Astrocyte (in vitro differentiated cells and primary cell): ENCODE measurements around the gene AGTRAP. TPM values are rescaled to one million over a fixed set of nuclear protein-coding genes. Genes with fewer than 3 reads are reported as not detected.

ENCODE experiments used
- DNase-seq: peaks from one replicate; pipeline ENCODE4 v3.0.0-alpha.2; 2010; ENCODE audit warnings: low read depth
- FAIRE-seq: peaks from 2 replicates; lab custom pipeline; 2011; peaks lifted over from hg19 to GRCh38; lab: Jason Lieb, UNC
- H2AFZ ChIP-seq: 2 replicates; pipeline ENCODE4 v1.6.0; 2012; ENCODE audit warnings: low read depth, low read length, inconsistent platforms
- H3K27ac ChIP-seq: 2 replicates; pipeline ENCODE4 v1.5.1; 2011; ENCODE audit warnings: low read depth, low read length, inconsistent platforms
- H3K27me3 ChIP-seq: 2 replicates; pipeline ENCODE4 v1.6.0; 2011; ENCODE audit warnings: low read length, inconsistent platforms; ENCODE audit not compliant: insufficient read depth
- H3K36me3 ChIP-seq: 2 replicates; pipeline ENCODE4 v1.5.1; 2011; ENCODE audit warnings: low read length, inconsistent platforms; ENCODE audit not compliant: insufficient read depth
- H3K4me1 ChIP-seq: 2 replicates; pipeline ENCODE4 v1.5.1; 2011; ENCODE audit warnings: low read length, inconsistent platforms; ENCODE audit not compliant: insufficient read depth
- H3K4me2 ChIP-seq: 2 replicates; pipeline ENCODE4 v1.6.0; 2012; ENCODE audit warnings: low read length, inconsistent platforms
- H3K4me3 ChIP-seq: 2 replicates; pipeline ENCODE4 v1.5.1; 2011; ENCODE audit warnings: low read depth, mild to moderate bottlenecking, low read length, inconsistent platforms; ENCODE audit not compliant: insufficient read depth
- H3K79me2 ChIP-seq: 2 replicates; pipeline ENCODE4 v1.6.0; 2012; ENCODE audit warnings: mild to moderate bottlenecking, low read length, inconsistent platforms; ENCODE audit not compliant: insufficient read depth
- H3K9ac ChIP-seq: 2 replicates; pipeline ENCODE4 v1.6.0; 2012; ENCODE audit warnings: mild to moderate bottlenecking, low read length, inconsistent platforms
- H3K9me3 ChIP-seq: 2 replicates; pipeline ENCODE4 v1.5.1; 2012; ENCODE audit warnings: low read depth, mild to moderate bottlenecking, low read length, inconsistent platforms; ENCODE audit not compliant: insufficient read depth
- H4K20me1 ChIP-seq: 2 replicates; pipeline ENCODE4 v1.6.0; 2012; ENCODE audit warnings: low read length, inconsistent platforms; ENCODE audit not compliant: insufficient read depth
- H3K27ac Mint-ChIP-seq: one replicate; pipeline ENCODE4 v1.8.0; 2021; ENCODE audit warnings: mild to moderate bottlenecking, mixed read lengths; ENCODE audit not compliant: unreplicated experiment
- H3K27me3 Mint-ChIP-seq: one replicate; pipeline ENCODE4 v1.8.0; 2021; ENCODE audit warnings: low read depth, mixed read lengths; ENCODE audit not compliant: unreplicated experiment
- H3K36me3 Mint-ChIP-seq: one replicate; pipeline ENCODE4 v1.8.0; 2021; ENCODE audit warnings: low read depth, mixed read lengths; ENCODE audit not compliant: unreplicated experiment
- H3K4me1 Mint-ChIP-seq: one replicate; pipeline ENCODE4 v1.8.0; 2021; ENCODE audit warnings: low read depth, mixed read lengths; ENCODE audit not compliant: unreplicated experiment
- H3K4me3 Mint-ChIP-seq: one replicate; pipeline ENCODE4 v1.8.0; 2021; ENCODE audit warnings: mild to moderate bottlenecking, moderate library complexity, mixed read lengths; ENCODE audit not compliant: unreplicated experiment
- H3K9me3 Mint-ChIP-seq: one replicate; pipeline ENCODE4 v1.8.0; 2021; ENCODE audit warnings: mild to moderate bottlenecking, mixed read lengths; ENCODE audit not compliant: unreplicated experiment
- EZH2 ChIP-seq: IDR thresholded peaks from 2 replicates; pipeline ENCODE4 v1.6.1; 2012; ENCODE audit warnings: mild to moderate bottlenecking, low read length, inconsistent platforms; ENCODE audit not compliant: insufficient read depth
- total RNA-seq: library from RNA; stranded (reverse); gene quantifications from 2 replicates; pipeline ENCODE4 v1.2.1, GENCODE V29; 2021
- TF ChIP-seq, protein P1 (sequence below): IDR thresholded peaks from 2 replicates; pipeline ENCODE4 v1.5.1; 2011; ENCODE audit warnings: low read depth, mild to moderate bottlenecking, inconsistent platforms, low read length, moderate library complexity; ENCODE audit not compliant: insufficient read depth

The AGTRAP gene
- total RNA-seq, 1 donor from 2014 or later: 38.7 TPM

DNA sequence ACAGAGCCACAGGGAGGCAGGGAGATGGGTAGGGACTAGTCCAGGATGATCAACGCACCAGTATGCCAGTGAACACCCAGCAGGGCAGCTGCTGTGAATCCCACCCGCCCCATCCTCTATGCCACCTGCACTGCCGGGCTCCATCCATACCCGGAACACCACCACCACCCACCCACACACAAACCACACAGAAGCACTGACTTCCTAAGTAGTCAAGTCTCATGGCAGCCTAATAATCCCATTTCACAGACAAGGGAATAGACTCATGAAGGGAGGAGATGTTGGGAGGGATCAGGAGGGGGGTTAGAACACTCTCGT, 38.1 kb upstream of the AGTRAP start:
- H2AFZ ChIP-seq: no peak overlapping the region
- H3K4me3 ChIP-seq: no peak overlapping the region
- Mint-ChIP-seq H3K36me3 (no peaks in the 10 kb centered on the region), H3K4me1 (peaks cover 2% of the 10 kb centered on the region), H3K4me3 (no peak overlapping the region), H3K27me3 (peaks cover 48% of the 10 kb centered on the region), H3K9me3 (peaks cover 2% of the 10 kb centered on the region), H3K27ac (no peak overlapping the region)
- peaks cover 19% of the 10 kb centered on the region for H3K4me1 ChIP-seq
- H3K9me3 ChIP-seq: no peaks in the 10 kb centered on the region
- peaks cover 23% of the 10 kb centered on the region for H4K20me1 ChIP-seq
- FAIRE-seq (no peak), DNase-seq (no peak)
- no peak overlapping the region for H3K9ac ChIP-seq
- H3K4me2 ChIP-seq: no peak overlapping the region
- no peaks in the 10 kb centered on the region for H3K36me3 ChIP-seq
- H3K27me3 ChIP-seq: peaks cover 21% of the 10 kb centered on the region
- TF ChIP-seq, protein P1, sequence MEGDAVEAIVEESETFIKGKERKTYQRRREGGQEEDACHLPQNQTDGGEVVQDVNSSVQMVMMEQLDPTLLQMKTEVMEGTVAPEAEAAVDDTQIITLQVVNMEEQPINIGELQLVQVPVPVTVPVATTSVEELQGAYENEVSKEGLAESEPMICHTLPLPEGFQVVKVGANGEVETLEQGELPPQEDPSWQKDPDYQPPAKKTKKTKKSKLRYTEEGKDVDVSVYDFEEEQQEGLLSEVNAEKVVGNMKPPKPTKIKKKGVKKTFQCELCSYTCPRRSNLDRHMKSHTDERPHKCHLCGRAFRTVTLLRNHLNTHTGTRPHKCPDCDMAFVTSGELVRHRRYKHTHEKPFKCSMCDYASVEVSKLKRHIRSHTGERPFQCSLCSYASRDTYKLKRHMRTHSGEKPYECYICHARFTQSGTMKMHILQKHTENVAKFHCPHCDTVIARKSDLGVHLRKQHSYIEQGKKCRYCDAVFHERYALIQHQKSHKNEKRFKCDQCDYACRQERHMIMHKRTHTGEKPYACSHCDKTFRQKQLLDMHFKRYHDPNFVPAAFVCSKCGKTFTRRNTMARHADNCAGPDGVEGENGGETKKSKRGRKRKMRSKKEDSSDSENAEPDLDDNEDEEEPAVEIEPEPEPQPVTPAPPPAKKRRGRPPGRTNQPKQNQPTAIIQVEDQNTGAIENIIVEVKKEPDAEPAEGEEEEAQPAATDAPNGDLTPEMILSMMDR: no peak
- no peak for TF ChIP-seq EZH2
- no peaks in the 10 kb centered on the region for H3K79me2 ChIP-seq
- H3K27ac ChIP-seq: no peak overlapping the region

- Histone ChIP-seq H3K79me2 (no peaks in the 10 kb centered on the region), H2AFZ (peak overlapping the region; percentile 43), H3K27me3 (peaks cover 31% of the 10 kb centered on the region), H3K27ac (no peak overlapping the region), H3K9me3 (no peaks in the 10 kb centered on the region), H3K36me3 (no peaks in the 10 kb centered on the region), H3K9ac (peak overlapping the region; percentile 32), H3K4me3 (peak overlapping the region; percentile 22), H3K4me1 (peaks cover 10% of the 10 kb centered on the region), H4K20me1 (peaks cover 31% of the 10 kb centered on the region), H3K4me2 (peak overlapping the region; percentile 75)
- H3K4me3 Mint-ChIP-seq: no peak overlapping the region
- no peak overlapping the region for H3K27ac Mint-ChIP-seq
- H3K36me3 Mint-ChIP-seq: no peaks in the 10 kb centered on the region
- H3K4me1 Mint-ChIP-seq: no peaks in the 10 kb centered on the region
- peaks cover 54% of the 10 kb centered on the region for H3K27me3 Mint-ChIP-seq
- TF ChIP-seq, protein P1: no peak
- TF ChIP-seq EZH2: no peak
- FAIRE-seq (no peak), DNase-seq (no peak)
- H3K9me3 Mint-ChIP-seq: no peaks in the 10 kb centered on the region
Measured at GRCh38 chr1:11700601-11701467, 35.1 kb upstream of the AGTRAP start.

GRCh38 chr1:11701551-11701961, 34.4 kb upstream of the AGTRAP start:
- Histone ChIP-seq H3K9ac (peak overlapping the region; percentile 32), H4K20me1 (peaks cover 31% of the 10 kb centered on the region), H3K4me1 (peaks cover 10% of the 10 kb centered on the region), H2AFZ (peak overlapping the region; percentile 43), H3K4me2 (peak overlapping the region; percentile 75), H3K27me3 (peaks cover 31% of the 10 kb centered on the region), H3K9me3 (no peaks in the 10 kb centered on the region), H3K27ac (no peak overlapping the region), H3K79me2 (no peaks in the 10 kb centered on the region), H3K4me3 (peak overlapping the region; percentile 22), H3K36me3 (no peaks in the 10 kb centered on the region)
- no peaks in the 10 kb centered on the region for H3K36me3 Mint-ChIP-seq
- H3K4me3 Mint-ChIP-seq: no peak overlapping the region
- no peaks in the 10 kb centered on the region for H3K9me3 Mint-ChIP-seq
- no peak for TF ChIP-seq EZH2
- peaks cover 50% of the 10 kb centered on the region for H3K27me3 Mint-ChIP-seq
- DNase-seq (no peak), FAIRE-seq (no peak)
- no peak overlapping the region for H3K27ac Mint-ChIP-seq
- H3K4me1 Mint-ChIP-seq: no peaks in the 10 kb centered on the region
